OCI-LY3 (cell line): ENCODE measurements around the gene KRT5.

Source experiments
- H2AFZ ChIP-seq: fragments of 200-600, 300-600 bp; shearing (Covaris generic); 2 replicates; pipeline ENCODE4 v1.6.0; 2014; ENCODE audit warnings: antibody characterized with exemption, low read depth, low read length
- H3K27ac ChIP-seq: fragments of 200-600, 300-600 bp; sonication (generic); 2 replicates; pipeline ENCODE4 v1.5.1; 2014; ENCODE audit warnings: mild to moderate bottlenecking, low read length, moderate library complexity, mixed read lengths
- H3K27me3 ChIP-seq: fragments of 200-600, 300-600 bp; sonication (generic); 2 replicates; pipeline ENCODE4 v1.6.1; 2014; ENCODE audit warnings: low read depth, low read length, mixed read lengths
- H3K36me3 ChIP-seq: fragments of 200-600, 300-600 bp; sonication (generic); replicated peaks from 2 replicates; pipeline ENCODE3; 2014; ENCODE audit warnings: low read depth, low read length, mixed read lengths
- H3K4me1 ChIP-seq: fragments of 300-600, 200-600 bp; sonication (generic); 2 replicates; pipeline ENCODE4 v1.6.1; 2014; ENCODE audit warnings: low read length, mixed read lengths
- H3K4me2 ChIP-seq: fragments of 200-600, 300-600 bp; sonication (generic); 2 replicates; pipeline ENCODE4 v1.6.1; 2014; ENCODE audit warnings: low read length, mixed read lengths
- H3K4me3 ChIP-seq: fragments of 300-600, 200-600 bp; sonication (generic); 2 replicates; pipeline ENCODE4 v1.5.1; 2014; ENCODE audit warnings: antibody characterized with exemption, mild to moderate bottlenecking, low read length, moderate library complexity
- H3K79me2 ChIP-seq: fragments of 300-600, 200-600 bp; shearing (Covaris generic); 2 replicates; pipeline ENCODE4 v1.6.1; 2014; ENCODE audit warnings: mild to moderate bottlenecking, low read length, mixed read lengths
- H3K9ac ChIP-seq: fragments of 300-600, 200-600 bp; shearing (Covaris generic); 2 replicates; pipeline ENCODE4 v1.6.0; 2014; ENCODE audit warnings: mild to moderate bottlenecking, low read length, moderate library complexity
- H3K9me3 ChIP-seq: fragments of 200-600, 300-600 bp; shearing (Covaris generic); 2 replicates; pipeline ENCODE4 v1.6.1; 2014; ENCODE audit warnings: low read length, mixed read lengths; ENCODE audit not compliant: insufficient read depth
- H4K20me1 ChIP-seq: fragments of 200-600, 300-600 bp; sonication (generic); 2 replicates; pipeline ENCODE4 v1.6.1; 2016; ENCODE audit warnings: low read length, mixed read lengths; ENCODE audit not compliant: insufficient read depth
- CTCF ChIP-seq: fragments of 200-600, 300-600 bp; sonication (generic); IDR thresholded peaks from 2 replicates; pipeline ENCODE4 v1.5.1; 2014; ENCODE audit warnings: antibody characterized with exemption, low read length, low read depth
- EZH2phosphoT487 ChIP-seq: fragments of 200-600 bp; shearing (Covaris generic); IDR thresholded peaks from 2 replicates; pipeline ENCODE4 v1.6.1; 2018; ENCODE audit warnings: antibody characterized with exemption, mixed run types, low read depth

The KRT5 gene

GRCh38 chr12:52532636-52533035 is 12.4 kb upstream of the KRT5 start:
- Histone ChIP-seq H3K36me3 (no peaks in the 10 kb centered on the region), H3K9ac (no peak overlapping the region), H3K27me3 (no peaks in the 10 kb centered on the region), H3K9me3 (no peaks in the 10 kb centered on the region), H3K4me1 (peaks cover 36% of the 10 kb centered on the region), H2AFZ (no peak overlapping the region), H3K4me3 (no peak overlapping the region), H3K79me2 (no peaks in the 10 kb centered on the region), H4K20me1 (no peaks in the 10 kb centered on the region), H3K4me2 (no peak overlapping the region), H3K27ac (no peak overlapping the region)
- TF ChIP-seq EZH2phosphoT487 = no peak
- no peak for TF ChIP-seq CTCF

GRCh38 chr12:52531566-52532300 is 11.5 kb upstream of the KRT5 start:
- Histone ChIP-seq H3K27ac (peak overlapping the region; percentile 49), H2AFZ (no peak overlapping the region), H3K36me3 (no peaks in the 10 kb centered on the region), H3K9me3 (no peaks in the 10 kb centered on the region), H3K9ac (peak overlapping the region; percentile 19; the same call in 1 of the 2 replicates), H3K4me1 (peaks cover 43% of the 10 kb centered on the region), H3K27me3 (no peaks in the 10 kb centered on the region), H3K79me2 (no peaks in the 10 kb centered on the region), H4K20me1 (no peaks in the 10 kb centered on the region), H3K4me3 (peak overlapping the region; percentile 39; the same call in 1 of the 2 replicates), H3K4me2 (peak overlapping the region; percentile 73)
- TF ChIP-seq CTCF = no peak
- no peak for TF ChIP-seq EZH2phosphoT487

GRCh38 chr12:52530905-52531304 is 10.7 kb upstream of the KRT5 start:
- peak overlapping the region; percentile 73 for H3K4me2 ChIP-seq
- no peaks in the 10 kb centered on the region for H3K9me3 ChIP-seq
- peak overlapping the region; percentile 19; the same call in 1 of the 2 replicates for H3K9ac ChIP-seq
- peak; percentile 51 for TF ChIP-seq CTCF
- no peak for TF ChIP-seq EZH2phosphoT487
- H3K36me3 ChIP-seq = no peaks in the 10 kb centered on the region
- no peak overlapping the region; the same call in 1 of the 2 replicates for H3K27ac ChIP-seq
- H3K4me3 ChIP-seq = no peak overlapping the region
- no peaks in the 10 kb centered on the region for H3K79me2 ChIP-seq
- no peak overlapping the region for H2AFZ ChIP-seq
- H3K4me1 ChIP-seq = peaks cover 48% of the 10 kb centered on the region
- H4K20me1 ChIP-seq = no peaks in the 10 kb centered on the region
- H3K27me3 ChIP-seq = no peaks in the 10 kb centered on the region

GRCh38 chr12:52530366-52530765 is 10.2 kb upstream of the KRT5 start:
- no peak overlapping the region for H3K4me2 ChIP-seq
- H3K9ac ChIP-seq = no peak overlapping the region
- H3K36me3 ChIP-seq = no peaks in the 10 kb centered on the region
- H2AFZ ChIP-seq = no peak overlapping the region
- H3K4me1 ChIP-seq = peaks cover 53% of the 10 kb centered on the region
- TF ChIP-seq CTCF (no peak), EZH2phosphoT487 (no peak)
- no peaks in the 10 kb centered on the region for H3K9me3 ChIP-seq
- H3K79me2 ChIP-seq = no peaks in the 10 kb centered on the region
- H3K27ac ChIP-seq = no peak overlapping the region
- H3K4me3 ChIP-seq = no peak overlapping the region
- H3K27me3 ChIP-seq = no peaks in the 10 kb centered on the region
- H4K20me1 ChIP-seq = no peaks in the 10 kb centered on the region
